PC-9 (cell line): Measurements from ENCODE around the gene CXCL8. TPM values are rescaled to one million over a fixed set of nuclear protein-coding genes. Genes with fewer than 3 reads are reported as not detected.

ENCODE experiments used
- BruUV-seq: library from RNA; stranded (reverse); fragments of 400-500 nt; replicated peaks from 2 replicates; lab custom pipeline; 2021; lab: Mats Ljungman, UMichigan
- CTCF ChIA-PET: fragments of 300-600 bp; sonication (Branson Sonifier 250); formaldehyde crosslinking; loops from one replicate; lab custom pipeline; 2022; ENCODE audit warnings: antibody characterized with exemption; lab: Charles Lee
- POLR2A ChIA-PET: fragments of 300-600 bp; sonication (Branson Sonifier 250); formaldehyde crosslinking; loops from one replicate; lab custom pipeline; 2022; ENCODE audit warnings: antibody characterized with exemption; ENCODE audit not compliant: unreplicated experiment; lab: Charles Lee
- DNase-seq, 2 experiments: peaks; one replicate each; pipeline versions ENCODE4 v3.0.0 to v3.0.0-alpha.2; 2015 to 2022; ENCODE audit warnings: mixed read lengths in 1 of 2
- H2AFZ ChIP-seq: fragments of 200-600 bp; sonication (generic); 2 replicates; pipeline ENCODE4 v1.8.1; 2017; ENCODE audit warnings: antibody characterized with exemption
- H3F3A ChIP-seq: fragments of 200-600 bp; sonication (generic); 2 replicates; pipeline ENCODE4 v1.8.1; 2017; ENCODE audit warnings: antibody characterized with exemption, mild to moderate bottlenecking, low read depth; ENCODE audit not compliant: insufficient read depth
- H3K27ac ChIP-seq: fragments of 200-600 bp; sonication (generic); 2 replicates; pipeline ENCODE4 v1.6.1; 2016; ENCODE audit warnings: mixed run types
- H3K27me3 ChIP-seq: fragments of 200-600 bp; sonication (generic); 2 replicates; pipeline ENCODE4 v1.6.1; 2016; ENCODE audit warnings: low read depth, mixed run types; ENCODE audit not compliant: insufficient read depth
- H3K36me3 ChIP-seq: fragments of 200-600 bp; sonication (generic); 2 replicates; pipeline ENCODE4 v1.6.1; 2016; ENCODE audit warnings: low read depth, mixed run types
- H3K4me1 ChIP-seq: fragments of 200-600 bp; sonication (generic); replicated peaks from 2 replicates; pipeline ENCODE4 v1.6.1; 2016; ENCODE audit warnings: mixed run types; ENCODE audit not compliant: insufficient read depth
- H3K4me2 ChIP-seq: fragments of 200-600 bp; sonication (generic); 2 replicates; pipeline ENCODE4 v1.6.1; 2017; ENCODE audit warnings: mixed run types
- H3K4me3 ChIP-seq: fragments of 200-600 bp; sonication (generic); 2 replicates; pipeline ENCODE4 v1.6.1; 2016; ENCODE audit warnings: mixed run types
- H3K79me2 ChIP-seq: fragments of 200-600 bp; sonication (generic); 2 replicates; pipeline ENCODE4 v1.6.1; 2017; ENCODE audit warnings: low read depth, mixed run types
- H3K9me2 ChIP-seq: fragments of 200-600 bp; sonication (generic); 2 replicates; pipeline ENCODE4 v1.8.1; 2017; ENCODE audit warnings: mild to moderate bottlenecking; ENCODE audit not compliant: insufficient read depth
- H3K9me3 ChIP-seq: fragments of 200-600 bp; sonication (generic); 2 replicates; pipeline ENCODE4 v1.8.1; 2016; ENCODE audit warnings: low read depth; ENCODE audit not compliant: insufficient read depth
- H4K20me1 ChIP-seq: fragments of 200-600 bp; sonication (generic); 2 replicates; pipeline ENCODE4 v1.8.1; 2017; ENCODE audit not compliant: insufficient read depth
- EZH2 ChIP-seq: fragments of 200-600 bp; sonication (generic); IDR thresholded peaks from 2 replicates; pipeline ENCODE4 v1.8.0; 2017; ENCODE audit warnings: antibody characterized with exemption, low read depth
- intact Hi-C: fragments of 100-400 bp; cut with micrococcal nuclease; formaldehyde crosslinking; loops from one replicate; pipeline ENCODE4 v1.10.0; 2022; ENCODE audit not compliant: unreplicated experiment
- total RNA-seq: library from RNA; stranded (reverse); gene quantifications from 2 replicates; pipeline ENCODE4 v1.2.3, GENCODE V29; 2021
- TF ChIP-seq, protein P1 (sequence below): fragments of 200-600 bp; sonication (generic); conservative IDR thresholded peaks from 2 replicates; pipeline ENCODE4 v1.6.1; 2017; ENCODE audit warnings: mixed run types, antibody characterized with exemption, mild to moderate bottlenecking, moderate library complexity

Gene CXCL8
- total RNA-seq, 1 experiment from 2014 or later = 0.35 TPM

GRCh38 chr4:73704314-73705055, 35.9 kb upstream of the CXCL8 start:
- BruUV-seq = no TSS peak
- Histone ChIP-seq H3K27me3 (no peaks in the 10 kb centered on the region), H3F3A (peaks cover 31% of the 10 kb centered on the region), H3K4me3 (peak overlapping the region; percentile 13; the same call in 1 of the 2 replicates), H3K4me1 (peaks cover 52% of the 10 kb centered on the region), H3K27ac (peak overlapping the region; percentile 99), H2AFZ (peak overlapping the region; percentile 65; the same call in 1 of the 2 replicates), H3K4me2 (peak overlapping the region; percentile 64), H4K20me1 (no peaks in the 10 kb centered on the region), H3K9me3 (peaks cover 4% of the 10 kb centered on the region; the same call in 1 of the 2 replicates), H3K79me2 (no peaks in the 10 kb centered on the region), H3K9me2 (no peaks in the 10 kb centered on the region), H3K36me3 (no peaks in the 10 kb centered on the region)
- no peak for TF ChIP-seq EZH2
- TF ChIP-seq, protein P1, sequence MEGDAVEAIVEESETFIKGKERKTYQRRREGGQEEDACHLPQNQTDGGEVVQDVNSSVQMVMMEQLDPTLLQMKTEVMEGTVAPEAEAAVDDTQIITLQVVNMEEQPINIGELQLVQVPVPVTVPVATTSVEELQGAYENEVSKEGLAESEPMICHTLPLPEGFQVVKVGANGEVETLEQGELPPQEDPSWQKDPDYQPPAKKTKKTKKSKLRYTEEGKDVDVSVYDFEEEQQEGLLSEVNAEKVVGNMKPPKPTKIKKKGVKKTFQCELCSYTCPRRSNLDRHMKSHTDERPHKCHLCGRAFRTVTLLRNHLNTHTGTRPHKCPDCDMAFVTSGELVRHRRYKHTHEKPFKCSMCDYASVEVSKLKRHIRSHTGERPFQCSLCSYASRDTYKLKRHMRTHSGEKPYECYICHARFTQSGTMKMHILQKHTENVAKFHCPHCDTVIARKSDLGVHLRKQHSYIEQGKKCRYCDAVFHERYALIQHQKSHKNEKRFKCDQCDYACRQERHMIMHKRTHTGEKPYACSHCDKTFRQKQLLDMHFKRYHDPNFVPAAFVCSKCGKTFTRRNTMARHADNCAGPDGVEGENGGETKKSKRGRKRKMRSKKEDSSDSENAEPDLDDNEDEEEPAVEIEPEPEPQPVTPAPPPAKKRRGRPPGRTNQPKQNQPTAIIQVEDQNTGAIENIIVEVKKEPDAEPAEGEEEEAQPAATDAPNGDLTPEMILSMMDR = no peak
- intact Hi-C loops = loop anchor here (1.0 to 2.0 kb wide), 2 partner anchors 23 to 28 kb away; no protein-coding TSS in a partner anchor
- CTCF ChIA-PET = no interaction called here
- POLR2A ChIA-PET = interaction anchor here (0.7 kb wide), 1 partner anchor 28 kb away, joined by 4 read pairs; no protein-coding TSS in a partner anchor
- peak; percentile 33 to 87 for DNase-seq

DNA sequence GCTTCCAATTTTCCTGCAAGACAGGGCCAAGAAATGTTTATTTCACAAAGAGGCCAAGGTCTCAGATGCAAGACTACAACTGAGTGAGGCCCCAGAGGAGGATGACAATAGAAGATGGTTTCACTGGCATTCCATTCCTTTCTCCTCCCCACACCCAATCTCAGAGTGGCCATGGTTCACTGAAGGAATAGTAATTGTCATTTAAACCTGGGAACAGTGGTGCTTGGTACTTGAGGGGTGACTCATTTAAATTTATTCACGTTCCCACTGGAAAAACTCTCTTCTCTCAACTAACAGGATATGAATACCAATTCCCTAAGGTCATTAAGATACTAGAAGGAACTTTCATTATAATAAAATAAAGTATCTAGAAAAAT, 35.3 kb upstream of the CXCL8 start:
- H3K79me2 ChIP-seq = no peaks in the 10 kb centered on the region
- H3K9me2 ChIP-seq = no peaks in the 10 kb centered on the region
- ChIA-PET POLR2A (no interaction called here), CTCF (no interaction called here)
- DNase-seq = peak; percentile 17 to 60
- peak overlapping the region; percentile 64 for H3K4me2 ChIP-seq
- H3K4me3 ChIP-seq = 0 out of 2 replicates have a peak overlapping the region, but pooled peaks have one; percentile 6
- H3K4me1 ChIP-seq = peaks cover 52% of the 10 kb centered on the region
- intact Hi-C loops = loop anchor here (2.0 kb wide), 1 partner anchor 28 kb away; no protein-coding TSS in a partner anchor
- peaks cover 31% of the 10 kb centered on the region for H3F3A ChIP-seq
- H3K9me3 ChIP-seq = peaks cover 4% of the 10 kb centered on the region; the same call in 1 of the 2 replicates
- H2AFZ ChIP-seq = no peak overlapping the region
- TF ChIP-seq, protein P1 = no peak
- no peak for TF ChIP-seq EZH2
- no peaks in the 10 kb centered on the region for H3K36me3 ChIP-seq
- BruUV-seq = TSS peak; percentile 50
- H4K20me1 ChIP-seq = no peaks in the 10 kb centered on the region
- peak overlapping the region; percentile 99 for H3K27ac ChIP-seq
- H3K27me3 ChIP-seq = no peaks in the 10 kb centered on the region

DNA sequence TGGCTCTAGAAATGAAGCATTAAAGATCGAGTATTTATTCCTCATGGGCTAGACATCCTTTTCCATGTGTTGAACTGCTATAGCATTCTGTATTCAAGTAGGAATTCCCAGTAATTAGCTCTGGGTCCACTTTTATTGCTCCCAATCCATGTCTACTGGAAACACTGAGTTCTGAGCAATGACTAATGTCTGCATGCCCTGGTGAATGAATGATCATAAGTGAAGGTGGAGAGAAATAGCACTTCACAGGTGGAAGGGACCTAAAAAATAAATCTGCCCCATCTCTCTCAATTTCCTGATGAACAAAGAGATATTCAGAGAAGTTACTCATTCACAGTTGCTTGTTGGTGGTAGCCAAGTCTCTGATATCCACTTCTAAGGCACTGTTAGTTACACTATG, 34.6 kb upstream of the CXCL8 start:
- no peaks in the 10 kb centered on the region for H3K36me3 ChIP-seq
- BruUV-seq = no TSS peak

More for the DNA sequence above, 34.6 kb upstream of the CXCL8 start:
- Histone ChIP-seq H3F3A (peaks cover 31% of the 10 kb centered on the region), H4K20me1 (no peaks in the 10 kb centered on the region), H2AFZ (no peak overlapping the region), H3K27me3 (no peaks in the 10 kb centered on the region), H3K9me3 (peaks cover 4% of the 10 kb centered on the region; the same call in 1 of the 2 replicates), H3K79me2 (no peaks in the 10 kb centered on the region), H3K4me1 (peaks cover 52% of the 10 kb centered on the region), H3K4me3 (no peak overlapping the region), H3K4me2 (no peak overlapping the region), H3K27ac (peak overlapping the region; percentile 99), H3K9me2 (no peaks in the 10 kb centered on the region)
- intact Hi-C loops = loop anchor here (2.0 kb wide), 1 partner anchor 29 kb away; no protein-coding TSS in a partner anchor
- ChIA-PET POLR2A (no interaction called here), CTCF (no interaction called here)
- DNase-seq = no peak
- TF ChIP-seq, protein P1 = no peak
- TF ChIP-seq EZH2 = no peak
